Stimulated activated CD8-positive, alpha-beta memory T cell treated with anti-CD3 and anti-CD28 coated beads, Interleukin-12 subunit alpha, Interleukin-12 subunit beta, amount 100 ng/mL, for 24 hours (primary cell): Measurements from ENCODE around the gene FTO.
A peak's percentile ranks its signal among the peaks of the same experiment; 100 is the strongest.
"Not testable (repeated sequence)": the region's sequence is repeated elsewhere in the genome, so short reads cannot be mapped to it uniquely, and the experiment has no call there.

Source experiments
- DNase-seq: peaks from one replicate; pipeline ENCODE4 v3.0.0-alpha.2; 2020; ENCODE audit errors: extremely low read depth

FTO gene

DNA sequence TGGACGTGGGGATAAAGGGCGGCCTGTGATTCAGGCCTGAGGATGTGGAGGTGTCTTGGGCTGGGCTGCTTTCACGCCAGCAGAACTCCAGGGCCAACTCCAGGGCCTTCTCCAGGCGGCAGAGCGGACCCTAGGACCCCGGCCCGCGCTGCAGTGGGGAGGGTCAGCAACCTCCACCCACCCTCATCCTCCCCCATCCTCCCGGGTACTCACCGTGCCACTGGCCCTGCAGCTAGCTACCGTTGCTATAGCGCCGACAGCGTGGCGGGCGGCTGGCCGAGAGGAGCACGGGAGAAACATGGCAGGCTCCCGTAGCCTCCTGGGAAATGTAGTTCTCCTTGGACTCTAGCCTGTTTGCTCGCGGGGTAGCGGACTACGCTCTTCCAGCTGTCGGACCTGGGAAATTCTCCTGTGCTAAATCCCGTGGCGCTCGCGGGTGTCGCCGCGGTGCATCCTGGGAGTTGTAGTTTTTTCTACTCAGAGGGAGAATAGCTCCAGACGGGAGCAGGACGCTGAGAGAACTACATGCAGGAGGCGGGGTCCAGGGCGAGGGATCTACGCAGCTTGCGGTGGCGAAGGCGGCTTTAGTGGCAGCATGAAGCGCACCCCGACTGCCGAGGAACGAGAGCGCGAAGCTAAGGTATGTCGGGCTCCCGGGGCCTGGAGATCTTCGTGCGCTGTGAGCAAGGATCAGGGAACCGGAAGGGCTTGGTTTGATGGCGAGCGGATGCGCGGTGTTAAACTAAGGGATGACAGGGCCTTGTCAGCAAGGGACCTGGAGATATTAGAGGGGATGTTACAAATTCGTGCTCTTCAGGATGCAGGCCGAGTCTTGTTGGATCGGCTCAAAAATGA, at the start of gene FTO, which contains the start of gene RPGRIP1L:
TSS of gene FTO (plus strand) at position 567 of the 855 bp plus-strand sequence.
TSS of gene RPGRIP1L (minus strand) at position 270 of the 855 bp plus-strand sequence. CDS start 3,136 bp downstream, outside the sequence.
- peak; percentile 93 for DNase-seq

- DNase-seq: no peak
These were observed 49.0 kb upstream of the FTO start for GRCh38 chr16:53654946-53655345.

GRCh38 chr16:53662072-53662471, 41.9 kb upstream of the FTO start:
- DNase-seq: no peak

DNA sequence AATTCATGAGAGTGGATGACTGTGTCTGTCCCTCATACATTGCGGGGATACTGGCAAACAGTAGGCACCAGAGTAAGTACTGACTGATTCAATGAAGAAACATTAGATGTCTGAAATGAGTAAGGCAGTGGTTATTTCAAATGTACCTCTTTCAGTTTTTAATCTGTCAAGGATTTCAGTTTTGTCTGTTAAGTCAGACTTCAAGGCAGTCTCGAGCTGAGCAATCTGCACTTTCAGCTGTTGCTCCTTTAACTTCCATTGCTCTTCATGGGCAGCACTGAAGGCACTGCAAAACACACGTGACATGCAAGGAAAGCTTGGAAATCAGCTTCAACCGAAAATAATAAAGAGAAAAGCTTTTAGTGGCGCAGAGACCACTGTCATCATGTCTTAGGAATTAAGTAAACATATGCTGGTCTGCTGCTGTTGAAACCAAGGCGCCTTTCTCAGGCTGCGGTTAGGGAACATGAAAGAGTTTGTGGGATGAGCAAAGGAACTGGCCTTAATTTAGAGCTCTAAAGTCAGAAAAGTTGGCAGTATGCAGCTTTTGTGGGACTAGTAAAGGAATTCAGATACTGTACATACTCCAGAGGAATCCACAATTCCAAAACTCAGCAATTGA, 39.1 kb upstream of the FTO start:
- no peak for DNase-seq

DNA sequence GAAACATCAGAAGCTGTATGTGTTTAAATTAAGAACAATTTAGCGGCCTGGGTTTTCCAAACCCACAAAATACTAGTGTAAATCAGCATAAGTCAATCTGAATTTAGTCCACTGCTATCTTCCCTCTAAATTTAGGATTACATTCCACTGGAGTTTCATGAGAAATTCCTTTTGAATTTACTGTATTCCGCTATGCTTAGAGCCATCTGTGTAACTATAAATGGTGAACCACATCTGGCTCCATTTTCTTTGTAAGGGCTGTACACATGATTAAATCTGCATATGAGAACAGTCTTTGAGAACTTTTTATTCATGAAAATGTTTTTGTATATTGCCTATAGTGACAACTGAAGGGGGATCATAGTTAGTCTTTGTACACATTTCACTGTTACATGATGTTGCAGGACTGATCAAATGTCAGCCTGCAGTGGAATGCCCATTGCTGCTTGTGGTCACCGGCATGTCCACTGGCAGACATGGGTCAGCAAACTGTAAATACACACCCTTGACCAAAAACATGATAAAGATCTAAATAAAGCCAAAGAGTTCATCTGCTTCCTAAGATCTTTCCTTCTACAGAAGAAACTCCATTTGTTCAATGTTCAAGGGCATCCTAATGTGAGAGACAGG, 37.1 kb upstream of the FTO start:
- no peak for DNase-seq

GRCh38 chr16:53668869-53669268, 35.1 kb upstream of the FTO start:
- DNase-seq: no peak

DNA sequence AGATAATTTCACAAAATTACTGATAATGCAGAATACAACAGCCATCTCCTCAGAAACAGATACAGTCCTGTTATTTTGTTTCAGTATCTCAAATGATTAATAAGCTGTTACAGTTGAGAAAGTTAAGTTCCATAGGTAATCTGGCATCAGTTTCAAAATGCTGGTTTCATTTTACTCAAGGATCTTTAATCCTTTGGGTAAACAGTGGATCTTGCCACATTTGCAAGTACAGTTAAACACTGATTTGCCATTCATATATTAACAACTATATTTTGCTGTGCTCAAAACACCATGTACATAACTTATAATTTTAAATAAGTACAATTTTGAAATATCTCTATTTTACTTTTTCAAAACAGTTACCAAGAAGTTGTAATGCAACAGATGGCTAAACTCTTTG, 31.5 kb upstream of the FTO start:
- no peak for DNase-seq

- DNase-seq: no peak
These were observed 30.8 kb upstream of the FTO start for GRCh38 chr16:53673189-53673588.

GRCh38 chr16:53678155-53678554, 25.8 kb upstream of the FTO start:
- DNase-seq: no peak

- DNase-seq: no peak
These were observed 25.1 kb upstream of the FTO start for GRCh38 chr16:53678756-53679343.

DNA sequence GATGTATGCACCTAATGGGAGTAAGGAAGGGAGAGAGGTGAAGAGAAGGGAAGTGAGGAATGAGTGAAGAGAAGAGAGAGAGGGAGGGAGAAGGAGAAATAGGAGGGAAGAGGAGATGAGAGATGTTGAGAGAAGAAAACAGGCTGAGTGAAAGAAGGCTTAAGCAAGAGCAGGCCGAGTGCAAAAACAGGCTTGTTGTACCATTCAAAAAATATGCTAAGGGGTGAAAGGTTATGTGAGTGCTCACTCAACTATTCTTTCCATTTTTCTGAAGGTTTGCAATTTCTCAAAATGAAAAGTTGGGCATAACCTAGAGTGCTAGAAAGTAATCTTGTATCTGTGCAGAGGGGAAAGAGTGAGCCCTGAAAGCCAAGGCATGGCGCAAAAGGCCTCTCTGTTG, 23.2 kb upstream of the FTO start:
- DNase-seq: no peak

DNA sequence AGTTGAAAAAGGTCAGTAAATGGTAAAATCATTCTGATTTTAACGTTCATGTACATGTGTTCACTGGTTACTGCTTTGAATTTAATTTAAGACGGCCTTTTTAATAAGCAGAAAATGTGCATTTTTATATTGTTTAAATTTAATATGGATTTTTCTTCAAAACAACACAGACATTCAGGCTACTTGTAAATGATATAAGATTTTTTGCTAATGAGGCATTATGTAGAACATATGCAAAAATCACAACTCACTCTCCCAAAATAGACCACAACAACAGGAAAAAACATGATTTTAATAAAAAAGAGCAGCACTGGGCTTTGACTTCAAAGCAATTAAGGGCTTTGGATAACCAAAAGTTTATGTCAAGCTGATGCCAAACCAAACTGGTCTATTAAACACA, 22.6 kb upstream of the FTO start:
- no peak for DNase-seq

GRCh38 chr16:53685334-53685733, 18.6 kb upstream of the FTO start:
- not testable (repeated sequence) for DNase-seq

DNA sequence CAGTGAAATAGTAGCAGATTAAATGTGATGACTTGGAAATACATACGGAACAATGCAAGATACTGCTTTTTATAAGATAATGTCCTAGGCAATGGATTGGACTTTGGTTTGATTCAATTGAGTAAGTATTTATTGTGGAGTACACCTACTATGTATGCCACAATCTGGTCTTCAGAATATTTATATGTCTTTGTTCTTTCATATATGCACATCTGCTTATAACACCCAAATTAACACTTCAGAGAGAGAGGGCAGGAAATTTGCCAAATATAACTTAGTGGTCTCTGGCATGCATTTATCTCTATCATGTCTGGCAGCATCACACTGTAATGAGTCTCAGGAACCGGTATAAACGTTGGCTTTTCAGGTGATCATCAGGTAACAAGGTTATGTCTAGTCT, 17.2 kb upstream of the FTO start:
- no peak for DNase-seq

DNA sequence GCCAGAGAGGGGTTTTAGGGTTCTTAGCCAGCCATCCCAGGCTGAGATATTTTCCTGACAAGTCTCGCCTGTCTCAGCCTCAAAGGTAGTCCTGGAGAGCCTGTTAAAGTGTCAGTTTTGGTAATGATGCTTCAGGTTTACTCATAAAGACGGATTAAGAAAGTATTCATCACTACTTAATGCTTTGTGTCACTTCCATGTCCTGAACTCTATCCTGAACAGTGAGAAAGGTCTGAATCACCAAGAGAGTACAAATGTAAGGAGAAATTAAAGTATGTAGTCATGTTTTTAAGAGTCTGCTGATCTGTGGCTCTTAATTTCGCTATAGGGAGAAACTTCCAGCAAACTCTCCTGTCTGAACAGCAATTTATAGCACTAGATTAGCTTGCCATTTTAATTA, 14.3 kb upstream of the FTO start:
- no peak for DNase-seq

- DNase-seq: no peak
These were observed 13.2 kb upstream of the FTO start for GRCh38 chr16:53690771-53691170.

- no peak for DNase-seq
These were observed 11.8 kb upstream of the FTO start for GRCh38 chr16:53692146-53692545.

GRCh38 chr16:53693320-53693719, 10.6 kb upstream of the FTO start:
- no peak for DNase-seq

GRCh38 chr16:53695070-53695469, 8.9 kb upstream of the FTO start:
- DNase-seq: no peak

DNA sequence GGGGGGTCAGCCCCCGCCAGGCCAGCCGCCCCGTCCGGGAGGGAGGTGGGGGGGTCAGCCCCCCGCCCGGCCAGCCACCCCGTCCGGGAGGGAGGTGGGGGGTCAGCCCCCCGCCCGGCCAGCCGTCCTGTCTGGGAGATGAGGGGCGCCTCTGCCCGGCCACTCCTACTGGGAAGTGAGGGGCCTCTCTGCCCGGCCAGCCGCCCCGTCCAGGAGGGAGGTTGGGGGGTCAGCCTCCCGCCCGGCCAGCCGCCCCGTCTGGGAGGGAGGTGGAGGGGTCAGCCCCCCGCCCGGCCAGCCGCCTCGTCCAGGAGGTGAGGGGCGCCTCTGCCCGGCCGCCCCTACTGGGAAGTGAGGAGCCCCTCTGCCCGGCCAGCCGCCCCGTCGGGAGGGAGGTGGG, 5.7 kb upstream of the FTO start:
- DNase-seq: not testable (repeated sequence)

- DNase-seq: no peak
These were observed 473 bp downstream of the FTO start for GRCh38 chr16:53704445-53704813.

- DNase-seq: no peak
These were observed 3.7 kb downstream of the FTO start for GRCh38 chr16:53707671-53708070.
